Stimulated activated CD4-positive, alpha-beta T cell treated with anti-CD3 and anti-CD28 coated beads, Interleukin-12 subunit alpha, Interleukin-12 subunit beta, amount 100 ng/mL, for 48 hours (primary cell): ENCODE results near the gene PCNT.
"Not testable (repeated sequence)": the region's sequence is repeated elsewhere in the genome, so short reads cannot be mapped to it uniquely, and the experiment has no call there.

Experiments
- DNase-seq, 3 donors: peaks; one replicate each; pipeline ENCODE4 v3.0.0-alpha.2; 2020; ENCODE audit warnings: low read depth in 2 of 3, low spot score in 1 of 3

Gene PCNT

GRCh38 chr21:46307625-46308024, 16.3 kb upstream of the PCNT start:
- no peak for DNase-seq

GRCh38 chr21:46308431-46308830, 15.5 kb upstream of the PCNT start:
- DNase-seq = no peak

- not testable (repeated sequence) for DNase-seq
Observed at GRCh38 chr21:46310260-46310659, 13.7 kb upstream of the PCNT start.

GRCh38 chr21:46311568-46311967, 12.4 kb upstream of the PCNT start:
- DNase-seq = no peak

DNA sequence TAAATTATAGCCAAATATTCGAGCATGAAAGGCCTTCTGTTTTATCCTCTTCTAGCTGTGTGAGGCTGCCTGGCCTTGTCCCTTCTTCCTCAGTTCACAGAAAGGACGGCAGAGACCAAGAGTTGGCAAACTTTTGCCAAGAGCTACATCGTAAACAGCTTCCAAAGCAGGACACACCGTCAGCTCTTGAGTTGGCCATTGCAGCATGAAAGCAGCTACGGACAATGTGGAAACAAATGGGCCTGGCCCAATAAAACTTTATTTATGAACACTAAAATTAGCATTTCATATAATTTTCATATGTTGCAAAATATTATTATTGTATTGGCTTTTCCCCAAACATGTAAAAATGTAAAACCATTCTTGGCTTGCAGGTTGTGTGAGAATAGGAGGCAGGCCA, 11.0 kb upstream of the PCNT start:
- DNase-seq = no peak

DNA sequence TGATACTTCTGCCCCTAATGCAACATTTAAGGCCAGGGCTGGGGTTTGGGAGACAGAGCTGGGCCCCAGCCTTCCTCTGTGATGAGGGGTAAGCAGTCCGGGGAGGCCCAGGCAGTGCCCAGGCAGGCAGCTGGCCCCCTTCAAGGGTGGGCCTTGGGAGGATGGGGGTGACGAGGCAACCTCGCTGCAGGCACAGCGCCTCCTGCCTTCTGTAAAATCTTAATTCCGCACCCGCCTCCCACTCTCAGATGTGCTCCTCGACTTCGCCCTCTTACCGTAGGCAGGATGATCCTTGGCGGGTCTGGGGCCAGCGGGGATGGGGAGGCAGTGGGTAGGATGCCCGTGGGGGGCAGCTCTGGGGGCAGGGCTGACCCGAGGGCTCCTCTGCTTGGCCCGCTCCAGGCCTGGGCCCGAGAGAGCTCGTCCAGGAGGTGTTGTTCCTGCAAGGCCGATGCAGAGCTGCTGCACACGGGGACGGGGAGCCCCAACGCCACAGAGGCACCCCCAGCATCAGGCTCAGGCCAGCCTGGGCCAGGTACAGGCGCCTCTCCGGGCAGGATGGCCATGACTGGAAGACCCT, 9.4 kb upstream of the PCNT start:
- DNase-seq = no peak

DNA sequence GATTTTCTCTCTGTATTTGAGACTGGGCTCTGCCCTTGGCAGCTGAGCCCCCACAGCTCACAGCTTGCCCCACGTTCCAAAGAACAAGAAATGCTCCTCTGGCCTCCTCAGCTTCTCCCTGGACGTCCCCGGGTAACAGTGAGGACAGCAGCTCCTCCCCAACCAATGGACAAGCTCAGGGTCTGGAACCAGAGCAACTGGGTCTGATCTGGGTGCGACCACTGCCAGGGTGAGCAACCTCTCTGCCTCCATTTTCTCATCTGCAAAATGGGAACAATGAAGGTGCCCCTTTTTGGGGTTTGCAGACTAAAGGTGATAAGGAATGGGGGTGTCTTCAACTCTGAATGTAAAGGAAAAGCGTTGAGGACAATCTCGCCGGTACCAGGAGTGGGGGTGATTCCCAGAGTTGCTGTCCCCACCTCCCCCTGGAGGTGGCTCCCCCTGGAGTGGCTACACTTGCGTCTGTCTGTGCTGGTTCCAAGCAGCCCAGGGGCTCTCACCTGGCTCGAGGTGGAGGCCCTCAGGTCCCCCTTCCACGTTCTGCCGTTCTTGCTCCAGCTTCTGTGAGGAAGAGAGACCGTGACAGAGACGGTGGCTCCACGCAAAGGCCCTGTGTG, 7.1 kb upstream of the PCNT start:
- no peak for DNase-seq

- DNase-seq = no peak
Observed at GRCh38 chr21:46317710-46318463, 6.1 kb upstream of the PCNT start.

- DNase-seq = no peak
Observed at GRCh38 chr21:46318464-46318845, 5.5 kb upstream of the PCNT start.

- DNase-seq = no peak
Observed at GRCh38 chr21:46319186-46319585, 4.8 kb upstream of the PCNT start.

DNA sequence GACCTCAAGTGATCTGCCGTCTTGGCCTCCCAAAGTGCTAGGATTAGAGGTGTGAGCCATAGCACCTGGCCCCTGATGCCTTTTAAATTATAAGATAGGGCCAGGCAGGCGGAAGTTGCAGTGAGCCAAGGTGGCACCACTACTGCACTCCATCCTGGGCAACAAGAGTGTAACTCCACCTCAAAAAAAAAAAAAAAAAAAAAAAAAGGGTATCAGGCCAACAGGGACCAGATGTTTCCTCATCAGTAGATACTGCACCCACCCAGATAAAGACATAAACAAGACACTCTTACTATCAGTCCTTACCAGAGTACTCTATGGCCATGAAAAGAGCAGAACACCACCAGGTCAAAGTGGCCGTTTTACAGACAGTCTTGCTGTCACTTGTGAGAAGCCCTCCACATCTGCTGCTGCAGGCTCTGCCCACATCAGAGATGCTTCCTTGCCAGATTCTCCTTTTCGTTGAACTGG, 3.6 kb upstream of the PCNT start:
- DNase-seq = no peak

GRCh38 chr21:46322351-46323226, 1.4 kb upstream of the PCNT start:
- DNase-seq = peak in 2 of 3 donors; percentile 11 to 14

- peak in 1 of 3 donors; percentile 14 for DNase-seq
Observed at GRCh38 chr21:46323227-46323709, 688 bp upstream of the PCNT start.

DNA sequence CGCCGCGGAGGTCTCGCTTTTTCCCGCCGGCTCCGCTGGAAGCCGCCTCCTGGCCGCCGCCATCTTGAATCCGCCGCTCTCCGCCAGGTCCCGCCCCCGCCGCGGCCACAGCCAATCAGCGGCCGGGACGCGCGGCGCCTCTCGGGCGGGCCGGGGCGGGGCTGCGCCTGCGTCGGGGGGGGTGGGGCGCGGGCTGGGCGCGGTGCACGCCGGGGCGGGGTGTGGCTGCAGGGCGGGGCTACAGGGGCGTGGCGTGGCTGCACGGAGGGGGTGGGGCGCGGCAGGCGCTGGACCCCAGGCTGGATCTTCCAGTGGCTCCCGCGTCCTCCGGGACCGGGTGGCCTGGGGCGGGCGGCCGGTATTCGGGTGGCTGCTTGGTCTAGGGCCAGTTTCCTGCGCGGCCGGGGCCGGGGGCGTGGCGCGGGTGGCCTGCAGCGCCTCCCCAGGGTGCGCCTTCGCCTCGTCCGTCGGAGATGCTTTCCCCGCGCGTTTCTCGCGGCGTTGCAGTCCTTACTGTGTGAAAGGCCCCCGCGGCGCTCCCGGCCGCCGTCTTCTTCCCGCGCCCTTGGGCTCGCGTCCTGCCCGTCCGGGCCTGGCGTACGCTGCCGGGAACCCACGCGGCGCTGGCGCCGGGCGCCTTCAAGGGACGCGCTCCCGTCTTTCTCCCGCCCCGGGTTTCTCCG, 575 bp downstream of the PCNT start:
- peak; percentile 74 to 86 (median 85) for DNase-seq

DNA sequence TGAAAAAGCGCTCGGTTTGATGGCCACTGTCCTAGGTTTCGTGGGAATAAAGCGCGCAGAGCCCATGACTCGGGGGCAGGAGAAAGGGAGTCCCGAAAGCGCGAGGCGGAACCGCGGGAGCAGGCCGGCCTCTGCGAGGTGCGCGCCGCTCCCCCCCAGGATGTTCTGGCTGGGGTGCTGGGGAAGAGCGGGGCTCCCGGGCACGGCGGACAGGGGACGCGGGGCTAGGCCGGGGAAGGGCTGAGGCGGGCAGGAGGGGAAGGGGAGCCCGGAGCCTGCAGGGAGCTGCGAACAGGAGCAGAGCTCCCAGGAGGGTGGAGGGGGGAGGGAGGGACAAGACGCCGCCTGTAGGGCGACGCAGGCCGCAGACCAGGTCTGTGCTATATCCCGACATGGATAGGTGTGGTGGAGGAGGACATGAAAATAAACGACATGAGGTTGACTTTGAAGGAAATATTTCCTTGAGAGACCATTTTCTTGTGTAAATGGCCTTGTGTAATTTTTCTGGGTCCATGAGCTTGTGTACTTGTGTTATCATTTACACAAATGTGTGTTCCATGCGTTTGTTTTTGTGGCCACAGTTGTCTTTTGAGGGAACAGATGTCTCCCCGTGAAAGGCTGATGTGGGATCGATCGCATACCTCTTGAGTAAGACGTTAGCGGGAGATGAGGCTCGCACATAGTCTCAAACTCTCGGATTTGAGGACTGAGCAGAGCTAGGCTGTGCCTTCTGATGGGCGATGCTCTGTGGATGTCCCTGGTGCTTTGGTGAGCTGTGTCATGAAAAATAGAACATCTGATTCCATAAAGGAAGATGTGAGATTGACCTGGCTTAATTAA, 1.3 kb downstream of the PCNT start:
- DNase-seq = peak in 2 of 3 donors; percentile 18 to 39

- DNase-seq = no peak
Observed at GRCh38 chr21:46326110-46326703, 2.3 kb downstream of the PCNT start.

DNA sequence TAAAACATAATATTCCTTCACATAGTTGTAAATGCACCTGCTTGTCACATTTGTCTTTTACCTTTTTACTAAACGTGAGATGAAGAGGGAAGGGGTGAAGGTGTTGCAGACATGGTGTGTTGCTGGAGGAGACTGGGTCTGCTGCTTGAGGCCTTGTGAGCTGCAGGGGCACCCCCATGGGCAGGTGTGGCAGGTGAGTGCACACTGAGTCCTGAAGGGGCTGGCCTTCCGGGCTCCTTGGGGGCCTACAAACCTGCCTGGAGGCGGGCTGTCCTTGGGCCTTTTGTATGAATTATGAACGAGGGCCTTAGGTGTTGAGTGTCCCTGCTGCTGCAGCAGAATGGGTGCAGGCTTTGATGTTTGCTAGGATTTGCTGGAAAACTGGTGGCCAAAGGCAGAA, 3.8 kb downstream of the PCNT start:
- no peak for DNase-seq

- no peak for DNase-seq
Observed at GRCh38 chr21:46328151-46328550, 4.2 kb downstream of the PCNT start.

- DNase-seq = no peak
Observed at GRCh38 chr21:46329796-46330195, 5.8 kb downstream of the PCNT start.
